Suppressor macrophage (primary cell): ENCODE data around the gene C3orf22.
A peak's percentile ranks its signal among the peaks of the same experiment; 100 is the strongest.

ENCODE experiments used
- DNase-seq, 4 experiments: peaks; one replicate each; pipeline ENCODE4 v3.0.0-alpha.2; 2020 to 2022

The C3orf22 gene

GRCh38 chr3:126527006-126527405 is 31.7 kb downstream of the C3orf22 start:
- no peak for DNase-seq

GRCh38 chr3:126526668-126527005 is 32.1 kb downstream of the C3orf22 start:
- no peak for DNase-seq

- DNase-seq: no peak
Observed at GRCh38 chr3:126525853-126526667, 32.7 kb downstream of the C3orf22 start.

- no peak for DNase-seq
Observed at GRCh38 chr3:126525091-126525852, 33.5 kb downstream of the C3orf22 start.

GRCh38 chr3:126524429-126524988 is 34.2 kb downstream of the C3orf22 start:
- DNase-seq: peak; percentile 53 to 83 (median 66)

- DNase-seq: peak; percentile 78 to 93 (median 84)
Observed at GRCh38 chr3:126523745-126524428, 34.8 kb downstream of the C3orf22 start, which contains the start of gene CHST13. TSS of gene CHST13 (plus strand) at chr3:126524155. CDS start at chr3:126524333, 178 bp downstream.

GRCh38 chr3:126522363-126522788 is 36.4 kb downstream of the C3orf22 start:
- peak; percentile 52 to 79 (median 74) for DNase-seq

GRCh38 chr3:126521122-126521891 is 37.4 kb downstream of the C3orf22 start:
- no peak for DNase-seq

GRCh38 chr3:126519506-126520455 is 39.0 kb downstream of the C3orf22 start:
- DNase-seq: no peak

GRCh38 chr3:126518779-126519177 is 40.0 kb downstream of the C3orf22 start:
- no peak for DNase-seq

- DNase-seq: no peak
Observed at GRCh38 chr3:126517986-126518778, 40.5 kb downstream of the C3orf22 start.

- no peak for DNase-seq
Observed at GRCh38 chr3:126517291-126517951, 41.3 kb downstream of the C3orf22 start, which contains the start of gene UROC1. TSS of gene UROC1 (minus strand) at chr3:126517773. CDS start at chr3:126517719, 54 bp downstream.

- no peak for DNase-seq
Observed at GRCh38 chr3:126516936-126517290, 41.8 kb downstream of the C3orf22 start.

- no peak for DNase-seq
Observed at GRCh38 chr3:126516152-126516935, 42.4 kb downstream of the C3orf22 start.

- no peak for DNase-seq
Observed at GRCh38 chr3:126515066-126515706, 43.5 kb downstream of the C3orf22 start.

- DNase-seq: no peak
Observed at GRCh38 chr3:126514161-126514560, 44.6 kb downstream of the C3orf22 start.

- no peak for DNase-seq
Observed at GRCh38 chr3:126512916-126513650, 45.6 kb downstream of the C3orf22 start.
